ENCODE measurements around the gene SSR1.
"Not testable (repeated sequence)": the region's sequence is repeated elsewhere in the genome, so short reads cannot be mapped to it uniquely, and the experiment has no call there.

SSR1 gene

DNA sequence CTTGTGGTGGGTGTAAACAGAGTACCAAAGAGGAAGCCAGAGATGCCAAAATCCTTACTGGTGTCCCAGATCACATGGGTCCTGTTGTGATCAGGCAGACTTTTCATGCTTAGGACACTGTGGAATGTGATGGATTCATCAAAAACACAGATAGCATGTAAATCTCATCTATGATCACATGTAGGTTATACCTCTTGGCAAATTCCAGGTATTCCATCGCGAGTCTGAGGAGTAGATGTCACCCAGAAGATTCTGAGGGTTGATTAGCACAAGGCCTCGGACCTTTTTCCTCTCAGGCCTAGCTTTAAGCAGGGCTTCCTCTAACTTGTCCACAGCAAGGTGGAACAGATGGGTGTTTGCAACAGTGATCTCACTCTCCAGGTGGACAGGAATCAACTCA lies 28.3 kb upstream of the SSR1 start:
- Histone ChIP-seq H3K27ac (no peak overlapping the region), H3K36me3 (no peaks in the 10 kb centered on the region), H3K27me3 (ENCODE audit: insufficient read depth, low read depth, severe bottlenecking) (no peaks in the 10 kb centered on the region), H3K9me3 (ENCODE audit: severe bottlenecking) (peaks cover 5% of the 10 kb centered on the region), H3K4me3 (ENCODE audit: low read depth, low read length) (no peak overlapping the region)
- TF ChIP-seq, protein P1, sequence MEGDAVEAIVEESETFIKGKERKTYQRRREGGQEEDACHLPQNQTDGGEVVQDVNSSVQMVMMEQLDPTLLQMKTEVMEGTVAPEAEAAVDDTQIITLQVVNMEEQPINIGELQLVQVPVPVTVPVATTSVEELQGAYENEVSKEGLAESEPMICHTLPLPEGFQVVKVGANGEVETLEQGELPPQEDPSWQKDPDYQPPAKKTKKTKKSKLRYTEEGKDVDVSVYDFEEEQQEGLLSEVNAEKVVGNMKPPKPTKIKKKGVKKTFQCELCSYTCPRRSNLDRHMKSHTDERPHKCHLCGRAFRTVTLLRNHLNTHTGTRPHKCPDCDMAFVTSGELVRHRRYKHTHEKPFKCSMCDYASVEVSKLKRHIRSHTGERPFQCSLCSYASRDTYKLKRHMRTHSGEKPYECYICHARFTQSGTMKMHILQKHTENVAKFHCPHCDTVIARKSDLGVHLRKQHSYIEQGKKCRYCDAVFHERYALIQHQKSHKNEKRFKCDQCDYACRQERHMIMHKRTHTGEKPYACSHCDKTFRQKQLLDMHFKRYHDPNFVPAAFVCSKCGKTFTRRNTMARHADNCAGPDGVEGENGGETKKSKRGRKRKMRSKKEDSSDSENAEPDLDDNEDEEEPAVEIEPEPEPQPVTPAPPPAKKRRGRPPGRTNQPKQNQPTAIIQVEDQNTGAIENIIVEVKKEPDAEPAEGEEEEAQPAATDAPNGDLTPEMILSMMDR (IDR thresholded peaks at IDR 0.05; ENCODE audit: low read depth, low read length): no peak
- no peak for DNase-seq

DNA sequence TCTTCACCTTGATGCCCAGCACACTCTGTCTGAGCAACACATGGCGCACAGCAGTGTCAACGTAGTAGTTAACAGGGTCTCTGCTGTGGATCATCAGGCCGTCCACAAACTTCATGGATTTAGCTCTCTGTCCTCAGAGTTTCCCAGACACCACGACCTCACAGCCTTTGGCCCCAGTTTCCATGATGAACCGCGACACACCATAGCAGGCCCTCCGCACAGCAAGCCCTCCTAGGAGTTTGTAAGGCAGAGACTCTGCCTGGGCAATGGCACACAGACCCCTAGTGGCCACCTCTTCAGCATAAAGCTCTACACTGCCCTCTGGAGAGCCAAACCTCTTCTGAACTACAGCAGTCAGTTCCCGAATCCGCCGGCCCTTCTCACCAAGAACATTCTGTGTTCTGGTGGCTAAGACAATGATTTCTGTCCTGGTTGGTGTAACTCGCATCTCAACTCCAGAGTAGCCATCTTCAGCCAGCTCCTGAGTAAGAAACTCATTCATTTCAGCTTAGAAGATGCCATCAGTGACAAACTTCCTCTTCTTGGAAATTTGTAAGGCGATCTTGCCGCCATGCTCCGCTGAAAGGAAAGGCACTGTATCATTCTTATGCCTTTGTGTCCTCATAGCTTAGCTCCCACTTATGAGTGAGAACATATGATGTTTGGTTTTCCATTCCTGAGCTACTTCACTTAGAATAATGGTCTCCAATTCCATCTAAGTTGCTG lies 26.2 kb upstream of the SSR1 start:
- not testable (repeated sequence) for H3K36me3 ChIP-seq; H3K4me3 ChIP-seq (ENCODE audit: low read depth, low read length); H3K27me3 ChIP-seq (ENCODE audit: insufficient read depth, low read depth, severe bottlenecking); H3K27ac ChIP-seq; H3K9me3 ChIP-seq (ENCODE audit: severe bottlenecking)
- TF ChIP-seq, protein P1 (IDR thresholded peaks at IDR 0.05; ENCODE audit: low read depth, low read length): peak; percentile 97
- peak; percentile 81 for DNase-seq

DNA sequence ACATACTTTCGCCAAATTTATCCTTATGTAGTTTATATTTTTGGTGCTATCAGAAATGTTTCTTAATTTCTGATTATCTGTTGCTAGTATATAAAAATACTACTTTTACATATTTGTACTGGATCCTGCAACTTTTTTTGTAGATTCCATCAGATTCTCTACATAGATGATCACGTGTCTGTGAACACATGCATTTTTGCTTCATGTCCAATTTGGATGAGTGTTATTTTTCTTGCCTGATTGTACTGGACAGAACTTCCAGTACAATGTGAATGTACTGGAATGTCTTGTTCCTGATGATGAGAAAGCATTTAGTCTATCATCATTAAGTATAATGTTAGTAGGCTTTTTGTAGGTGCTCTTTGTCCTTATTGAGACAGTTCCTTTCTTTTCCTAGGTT lies 25.0 kb upstream of the SSR1 start:
- H3K27me3 ChIP-seq (ENCODE audit: insufficient read depth, low read depth, severe bottlenecking): no peaks in the 10 kb centered on the region
- no peak for DNase-seq
- TF ChIP-seq, protein P1 (IDR thresholded peaks at IDR 0.05; ENCODE audit: low read depth, low read length): no peak
- no peak overlapping the region for H3K27ac ChIP-seq
- H3K9me3 ChIP-seq (ENCODE audit: severe bottlenecking): no peaks in the 10 kb centered on the region
- no peak overlapping the region for H3K4me3 ChIP-seq (ENCODE audit: low read depth, low read length)
- no peaks in the 10 kb centered on the region for H3K36me3 ChIP-seq

DNA sequence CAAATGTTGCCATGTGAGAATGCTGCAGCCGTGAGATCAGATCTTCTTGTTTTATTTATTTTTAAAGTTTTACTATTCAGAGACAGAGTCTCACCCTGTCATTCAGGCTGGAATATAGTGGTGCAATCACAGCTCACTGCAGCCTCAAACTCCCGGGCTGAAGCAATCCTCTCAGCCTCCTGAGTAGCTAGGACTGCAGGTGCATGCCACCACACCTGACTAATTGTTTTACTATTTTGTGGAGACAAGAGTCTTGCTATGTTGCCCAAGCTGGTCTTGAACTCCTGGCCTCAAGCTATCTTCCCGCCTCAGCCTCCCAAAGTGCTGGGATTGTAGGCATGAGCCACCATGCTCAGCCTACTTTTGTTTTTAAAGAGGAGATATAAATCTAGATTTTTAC lies 22.5 kb upstream of the SSR1 start:
- no peaks in the 10 kb centered on the region for H3K27me3 ChIP-seq (ENCODE audit: insufficient read depth, low read depth, severe bottlenecking)
- H3K9me3 ChIP-seq (ENCODE audit: severe bottlenecking): no peaks in the 10 kb centered on the region
- no peaks in the 10 kb centered on the region for H3K36me3 ChIP-seq
- no peak overlapping the region for H3K27ac ChIP-seq
- no peak for DNase-seq
- H3K4me3 ChIP-seq (ENCODE audit: low read depth, low read length): no peak overlapping the region
- TF ChIP-seq, protein P1 (IDR thresholded peaks at IDR 0.05; ENCODE audit: low read depth, low read length): no peak

DNA sequence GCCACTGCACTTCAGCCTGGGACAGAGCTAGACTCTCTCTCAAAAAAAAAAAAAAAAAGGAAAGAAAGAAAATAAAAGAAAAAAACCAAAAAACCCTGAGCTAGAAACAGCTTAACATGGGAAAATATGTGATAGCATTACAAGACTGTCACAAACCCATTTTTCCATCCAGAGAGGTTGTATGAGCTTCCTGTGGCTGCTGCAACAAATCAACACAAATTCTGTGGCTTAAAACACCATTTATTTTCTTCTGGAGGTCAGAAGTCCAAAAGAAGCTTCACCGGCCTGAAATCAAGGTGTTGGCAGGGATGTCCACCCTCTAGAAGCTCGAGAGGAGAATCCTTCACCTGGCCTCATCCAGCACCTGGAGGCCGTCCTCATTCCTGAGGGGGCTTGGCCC lies 21.7 kb upstream of the SSR1 start:
- Histone ChIP-seq H3K27me3 (ENCODE audit: insufficient read depth, low read depth, severe bottlenecking) (no peaks in the 10 kb centered on the region), H3K36me3 (no peaks in the 10 kb centered on the region), H3K9me3 (ENCODE audit: severe bottlenecking) (no peaks in the 10 kb centered on the region), H3K4me3 (ENCODE audit: low read depth, low read length) (no peak overlapping the region), H3K27ac (no peak overlapping the region)
- no peak for DNase-seq
- TF ChIP-seq, protein P1 (IDR thresholded peaks at IDR 0.05; ENCODE audit: low read depth, low read length): no peak
